DND-41 (cell line): Measurements from ENCODE around the gene TUBA4A.

ENCODE experiments used
- ATAC-seq: fragments of 200-7000 bp; cut with Tn5 transposase; 3 replicates; pipeline ENCODE4 v1.9.1; 2021; ENCODE audit warnings: low read depth; ENCODE audit not compliant: insufficient read depth
- DNase-seq: peaks from one replicate; pipeline ENCODE4 v3.0.0-alpha.2; 2020
- H2AFZ ChIP-seq: 2 replicates; pipeline ENCODE4 v1.6.0; 2012; ENCODE audit warnings: low read depth, low read length
- H3K27ac ChIP-seq: 2 replicates; pipeline ENCODE4 v1.5.1; 2012; ENCODE audit warnings: low read length, inconsistent platforms
- H3K27me3 ChIP-seq: fragments of 200-600 bp; sonication (generic); 2 replicates; pipeline ENCODE4 v1.6.0; 2012; ENCODE audit warnings: low read length, mild to moderate bottlenecking, inconsistent platforms; ENCODE audit not compliant: insufficient read depth, poor library complexity
- H3K36me3 ChIP-seq: 2 replicates; pipeline ENCODE4 v1.5.1; 2012; ENCODE audit warnings: low read length, inconsistent platforms; ENCODE audit not compliant: insufficient read depth
- H3K4me1 ChIP-seq: 2 replicates; pipeline ENCODE4 v1.5.1; 2012; ENCODE audit warnings: mild to moderate bottlenecking, low read length; ENCODE audit not compliant: insufficient read depth
- H3K4me2 ChIP-seq: 2 replicates; pipeline ENCODE4 v1.6.0; 2012; ENCODE audit warnings: mild to moderate bottlenecking, moderate library complexity, low read length, inconsistent platforms; ENCODE audit not compliant: insufficient read depth
- H3K4me3 ChIP-seq, 2 experiments: fragments of 200-600 bp in 1 of 2; shearing (Covaris generic) in 1 of 2; 2 replicates each; pipeline ENCODE4 v1.5.1; 2012 to 2016; ENCODE audit warnings: inconsistent platforms in 2 of 2, low read length in 2 of 2, mild to moderate bottlenecking in 2 of 2, low read depth in 1 of 2, moderate library complexity in 1 of 2
- H3K79me2 ChIP-seq: 2 replicates; pipeline ENCODE4 v1.6.0; 2012; ENCODE audit warnings: low read length, inconsistent platforms; ENCODE audit not compliant: insufficient read depth
- H3K9ac ChIP-seq: 2 replicates; pipeline ENCODE4 v1.6.0; 2012; ENCODE audit warnings: low read depth, mild to moderate bottlenecking, inconsistent platforms, low read length, moderate library complexity
- H3K9me3 ChIP-seq: 2 replicates; pipeline ENCODE4 v1.5.1; 2012; ENCODE audit warnings: low read length, moderate library complexity, mild to moderate bottlenecking, inconsistent platforms; ENCODE audit not compliant: insufficient read depth, severe bottlenecking
- H4K20me1 ChIP-seq: 2 replicates; pipeline ENCODE4 v1.6.0; 2012; ENCODE audit warnings: low read length; ENCODE audit not compliant: insufficient read depth
- CTCF ChIP-seq: IDR thresholded peaks from 2 replicates; pipeline ENCODE4 v1.5.1; 2012; ENCODE audit warnings: borderline replicate concordance, low read length, moderate library complexity, mild to moderate bottlenecking; ENCODE audit not compliant: poor library complexity, severe bottlenecking; ENCODE audit errors: extremely low read depth
- EZH2 ChIP-seq: IDR thresholded peaks from 3 replicates; pipeline ENCODE4 v1.6.1; 2012; ENCODE audit warnings: borderline replicate concordance, low read depth, mild to moderate bottlenecking, moderate library complexity, low read length, inconsistent platforms; ENCODE audit not compliant: severe bottlenecking

The TUBA4A gene

GRCh38 chr2:219210886-219211362 lies 42.8 kb downstream of the TUBA4A start:
- Histone ChIP-seq H3K4me1 (peaks cover 22% of the 10 kb centered on the region), H4K20me1 (peaks cover 10% of the 10 kb centered on the region), H3K4me3 (no peak overlapping the region), H3K9me3 (no peaks in the 10 kb centered on the region), H3K4me2 (no peak overlapping the region), H3K79me2 (peaks cover 6% of the 10 kb centered on the region; the same call in 1 of the 2 replicates), H2AFZ (no peak overlapping the region), H3K36me3 (peaks cover 48% of the 10 kb centered on the region), H3K27ac (no peak overlapping the region), H3K9ac (no peak overlapping the region), H3K27me3 (no peaks in the 10 kb centered on the region)
- no peak for ATAC-seq
- no peak for TF ChIP-seq EZH2
- no peak for TF ChIP-seq CTCF
- DNase-seq: no peak

GRCh38 chr2:219210196-219210885 lies 43.4 kb downstream of the TUBA4A start:
- ATAC-seq (no peak), DNase-seq (no peak)
- Histone ChIP-seq H3K27me3 (no peaks in the 10 kb centered on the region), H3K4me2 (no peak overlapping the region), H3K9ac (no peak overlapping the region), H4K20me1 (peaks cover 10% of the 10 kb centered on the region), H3K4me1 (peaks cover 25% of the 10 kb centered on the region), H3K36me3 (peaks cover 48% of the 10 kb centered on the region), H3K27ac (no peak overlapping the region), H2AFZ (no peak overlapping the region), H3K9me3 (no peaks in the 10 kb centered on the region), H3K4me3 (no peak overlapping the region), H3K79me2 (peaks cover 6% of the 10 kb centered on the region; the same call in 1 of the 2 replicates)
- TF ChIP-seq CTCF: no peak
- TF ChIP-seq EZH2: no peak

- H3K27ac ChIP-seq: no peak overlapping the region
- peaks cover 47% of the 10 kb centered on the region for H3K36me3 ChIP-seq
- ATAC-seq: no peak
These were observed 44.2 kb downstream of the TUBA4A start for GRCh38 chr2:219209236-219210195.

More at GRCh38 chr2:219209236-219210195, 44.2 kb downstream of the TUBA4A start:
- peaks cover 25% of the 10 kb centered on the region for H3K4me1 ChIP-seq
- no peak overlapping the region for H3K4me2 ChIP-seq
- TF ChIP-seq CTCF (no peak), EZH2 (no peak)
- no peak overlapping the region for H3K4me3 ChIP-seq
- DNase-seq: no peak
- H3K27me3 ChIP-seq: no peaks in the 10 kb centered on the region
- H4K20me1 ChIP-seq: peaks cover 10% of the 10 kb centered on the region
- H2AFZ ChIP-seq: no peak overlapping the region
- no peaks in the 10 kb centered on the region for H3K9me3 ChIP-seq
- H3K9ac ChIP-seq: no peak overlapping the region
- H3K79me2 ChIP-seq: peaks cover 6% of the 10 kb centered on the region; the same call in 1 of the 2 replicates
